DMS53 treated with DMSO at 0.1 percent for 48 hours (cell line): ENCODE results near the gene GRB2.
A peak's percentile ranks its signal among the peaks of the same experiment; 100 is the strongest.
"Not testable (repeated sequence)": the region's sequence is repeated elsewhere in the genome, so short reads cannot be mapped to it uniquely, and the experiment has no call there.

Source experiments
- DNase-seq: peaks from one replicate; lab custom pipeline; 2025; ENCODE audit not compliant: unreplicated experiment; lab: John Stamatoyannopoulos, UW

The GRB2 gene

DNA sequence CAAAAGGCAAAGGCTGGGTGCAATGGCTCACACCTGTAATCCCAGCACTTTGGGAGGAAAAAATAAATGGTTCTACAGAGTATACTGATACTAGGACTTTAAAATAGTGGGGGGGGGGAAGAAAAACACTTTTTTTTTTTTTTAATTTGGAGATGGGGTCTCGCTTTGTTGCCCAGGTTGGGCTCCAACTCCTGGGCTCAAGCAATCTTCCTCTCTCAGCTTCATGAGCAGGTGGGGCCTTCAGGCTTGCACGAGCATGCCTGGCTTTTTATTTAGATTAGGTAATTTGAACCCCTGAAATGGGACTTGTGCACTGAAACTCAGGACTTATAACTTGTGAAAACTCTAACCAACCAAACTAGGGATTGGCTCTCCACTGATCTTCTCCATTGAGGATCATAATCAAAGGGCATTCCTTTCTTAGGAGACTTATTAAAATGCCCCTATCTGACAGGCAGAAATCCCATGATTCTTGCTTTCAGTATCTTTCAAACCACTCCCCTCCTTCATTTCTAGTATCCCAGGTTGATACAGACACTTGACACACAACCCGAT is 16.9 kb downstream of the GRB2 start:
- no peak for DNase-seq

DNA sequence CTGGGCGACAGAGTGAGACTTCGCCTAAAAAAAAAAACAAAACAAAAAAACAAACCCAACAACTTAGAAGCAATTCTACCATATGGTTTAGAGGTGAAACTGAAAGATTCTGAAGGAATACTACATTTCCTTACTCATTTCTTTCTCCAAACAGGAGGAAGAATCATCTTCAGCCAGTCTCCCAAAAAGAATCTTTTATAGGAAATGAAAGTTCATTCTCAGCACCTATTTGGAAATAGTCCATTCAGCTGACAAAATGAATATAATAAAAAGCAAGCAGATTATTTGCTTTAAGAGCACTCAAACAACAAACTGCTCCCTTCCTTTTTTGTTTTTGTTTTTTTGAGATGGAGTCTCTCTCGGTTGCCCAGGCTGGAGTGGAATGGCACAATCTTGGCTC is 17.7 kb downstream of the GRB2 start:
- DNase-seq, result no peak

DNA sequence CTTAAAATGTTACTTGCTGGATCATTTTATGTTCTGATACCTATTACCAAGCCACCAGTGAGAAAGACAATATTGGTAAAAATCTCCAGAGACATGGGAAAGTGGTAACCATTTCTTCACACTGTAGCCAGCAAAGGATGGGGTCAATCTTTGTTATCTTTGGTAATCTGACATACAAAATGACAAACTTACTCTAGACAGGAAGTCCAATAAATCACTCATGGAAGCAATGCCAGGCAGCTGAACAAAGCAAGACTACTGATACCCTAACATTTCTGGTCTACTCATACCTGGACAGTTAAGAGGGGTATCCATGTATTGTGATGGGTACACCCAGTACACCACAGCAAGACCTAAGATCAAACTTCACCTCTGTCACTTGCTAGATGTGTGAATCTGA is 19.0 kb downstream of the GRB2 start:
- no peak for DNase-seq

DNA sequence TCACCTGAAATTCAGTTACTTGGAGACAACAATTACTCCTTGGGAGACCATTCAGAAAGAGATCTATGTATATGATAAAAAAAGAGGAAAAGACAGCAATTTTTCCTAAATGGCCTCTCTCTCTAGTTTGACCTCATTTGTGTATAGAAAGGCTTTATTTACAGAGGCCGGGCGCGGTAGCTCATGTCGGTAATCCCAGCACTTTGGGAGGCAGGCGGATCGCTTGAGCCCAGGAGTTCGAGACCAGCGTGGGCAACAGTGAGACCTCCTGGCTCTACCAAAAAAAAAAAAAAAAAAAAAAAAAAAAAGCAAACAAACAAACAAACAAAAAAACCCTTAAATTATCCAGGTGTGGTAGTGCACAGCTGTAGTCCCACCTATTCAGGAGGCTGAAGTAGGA is 20.7 kb downstream of the GRB2 start:
- no peak for DNase-seq

DNA sequence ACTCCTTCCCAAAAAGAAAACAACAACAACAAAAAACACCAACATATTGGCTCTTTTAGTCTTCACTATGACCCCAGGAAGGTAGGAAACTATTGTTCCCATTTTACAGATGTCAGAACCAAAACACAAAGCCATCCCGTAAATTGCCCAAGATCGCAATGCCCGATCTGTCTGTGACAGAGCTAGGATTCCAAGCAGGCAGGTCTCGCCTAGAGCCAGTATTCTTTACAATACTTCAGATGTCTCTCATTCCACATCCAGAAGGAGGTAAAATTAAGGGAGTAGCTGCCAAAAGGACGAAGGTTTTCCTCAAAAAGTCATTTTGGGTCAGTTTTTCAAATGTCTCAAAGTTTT is 21.7 kb downstream of the GRB2 start:
- no peak for DNase-seq

DNA sequence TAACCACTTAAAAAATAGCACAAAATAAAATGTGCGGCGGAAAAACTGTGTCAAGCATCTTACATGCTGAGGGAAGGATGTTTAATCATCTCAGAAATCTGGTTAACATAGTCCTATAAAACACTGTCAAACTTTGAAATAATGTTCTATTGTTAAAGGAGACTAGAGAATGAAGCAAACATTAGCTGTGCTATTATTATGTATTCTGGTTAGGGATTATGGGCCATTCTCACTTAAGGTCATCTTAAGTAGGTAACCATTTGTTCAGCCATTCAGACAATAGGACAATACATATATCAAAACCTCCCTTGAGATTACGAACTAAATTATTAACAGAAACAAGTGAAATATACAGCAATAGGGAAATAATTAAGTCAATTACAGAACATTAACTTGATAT is 24.7 kb downstream of the GRB2 start:
- DNase-seq, result no peak

DNA sequence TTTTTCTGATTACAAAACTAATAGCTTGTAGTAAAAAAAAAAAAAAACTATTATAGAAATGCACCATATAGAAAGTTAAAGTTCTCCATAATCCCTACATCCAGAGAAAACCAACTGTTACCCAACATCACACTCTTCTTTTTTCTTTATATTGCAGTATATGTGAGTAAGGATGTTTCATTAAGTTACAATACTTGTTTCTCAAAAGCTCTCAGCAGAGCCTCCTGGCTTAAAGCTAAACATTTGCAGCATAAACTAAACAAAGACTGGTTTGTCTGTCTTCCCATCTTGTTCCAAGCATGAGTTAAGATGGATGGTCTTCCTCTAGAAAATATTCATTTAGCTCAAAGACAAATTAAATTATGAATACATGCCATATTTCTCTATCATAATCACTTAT is 25.2 kb downstream of the GRB2 start:
- DNase-seq, result no peak

DNA sequence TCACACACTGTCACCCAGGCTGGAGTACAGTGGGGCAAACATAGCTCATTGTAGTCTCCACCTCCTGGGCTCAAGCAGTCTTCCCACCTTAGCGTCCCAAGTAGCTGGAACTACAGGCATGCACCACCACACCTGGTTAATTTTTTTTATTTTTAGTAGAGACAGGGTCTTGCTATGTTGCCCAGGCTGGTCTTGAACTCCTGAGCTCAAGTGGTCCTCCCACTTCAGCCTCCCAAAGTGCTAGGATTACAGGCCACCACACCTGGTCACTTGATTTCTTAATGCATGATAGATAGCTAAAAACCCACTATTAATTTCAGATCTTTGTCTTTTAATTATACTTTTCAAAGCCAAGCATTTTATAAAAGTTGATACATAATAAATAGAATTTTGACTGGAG is 26.1 kb downstream of the GRB2 start:
- DNase-seq, result not testable (repeated sequence)

DNA sequence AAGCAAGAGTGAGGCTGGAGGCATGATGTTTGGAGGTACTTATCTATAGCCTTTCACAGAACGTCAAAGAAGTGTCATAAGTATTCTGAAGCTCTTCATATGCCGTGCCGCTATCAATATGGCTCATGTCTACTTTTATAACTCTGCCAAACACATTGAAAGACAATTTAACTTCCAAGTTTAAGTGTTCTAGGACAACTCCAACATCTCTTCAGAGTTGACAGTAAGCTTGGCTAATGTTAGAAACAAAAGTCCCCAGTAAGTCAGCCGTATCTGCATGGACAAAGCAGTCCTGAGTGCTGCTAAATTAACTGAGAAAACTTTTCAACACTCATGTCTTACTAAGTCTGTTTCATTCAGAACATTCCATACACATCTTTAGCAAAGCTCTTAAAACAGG is 32.2 kb downstream of the GRB2 start:
- no peak for DNase-seq

DNA sequence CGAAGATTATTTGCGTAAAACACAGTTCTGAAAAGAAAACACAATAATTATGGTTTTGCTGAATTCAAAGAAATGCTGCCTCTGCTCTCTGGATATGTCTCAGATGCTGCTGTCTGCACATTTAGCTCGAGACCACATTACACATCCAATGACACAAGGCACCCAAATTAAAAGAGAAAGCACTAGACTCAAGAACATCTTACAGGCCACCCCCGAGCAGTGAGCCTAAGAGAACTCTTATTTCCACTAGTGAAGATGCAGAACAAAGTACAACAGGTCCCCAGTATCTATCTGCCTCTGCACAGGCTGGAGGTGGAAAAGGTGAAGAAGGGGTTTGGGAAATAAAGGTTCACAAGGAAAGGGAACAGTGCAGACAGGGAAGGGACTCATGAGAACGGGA is 33.5 kb downstream of the GRB2 start:
- no peak for DNase-seq

DNA sequence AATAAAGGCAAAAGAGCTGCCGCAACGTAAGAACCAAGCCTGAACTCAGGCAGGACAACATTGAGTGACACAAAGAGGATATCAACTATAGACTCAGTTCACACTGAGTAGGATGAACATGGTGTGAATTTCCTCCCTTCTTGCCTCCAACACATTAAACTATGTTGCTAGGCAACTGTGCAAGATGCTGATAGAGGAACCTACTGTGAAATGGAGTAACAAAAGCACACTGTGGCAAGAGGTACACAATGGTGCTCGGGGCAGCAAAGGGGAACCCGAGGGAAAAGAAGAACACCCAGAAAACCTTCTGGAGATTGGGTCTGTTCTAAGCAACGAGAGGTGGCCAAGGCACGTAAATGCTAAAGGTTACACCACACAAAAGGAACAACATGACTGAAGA is 34.1 kb downstream of the GRB2 start:
- no peak for DNase-seq

DNA sequence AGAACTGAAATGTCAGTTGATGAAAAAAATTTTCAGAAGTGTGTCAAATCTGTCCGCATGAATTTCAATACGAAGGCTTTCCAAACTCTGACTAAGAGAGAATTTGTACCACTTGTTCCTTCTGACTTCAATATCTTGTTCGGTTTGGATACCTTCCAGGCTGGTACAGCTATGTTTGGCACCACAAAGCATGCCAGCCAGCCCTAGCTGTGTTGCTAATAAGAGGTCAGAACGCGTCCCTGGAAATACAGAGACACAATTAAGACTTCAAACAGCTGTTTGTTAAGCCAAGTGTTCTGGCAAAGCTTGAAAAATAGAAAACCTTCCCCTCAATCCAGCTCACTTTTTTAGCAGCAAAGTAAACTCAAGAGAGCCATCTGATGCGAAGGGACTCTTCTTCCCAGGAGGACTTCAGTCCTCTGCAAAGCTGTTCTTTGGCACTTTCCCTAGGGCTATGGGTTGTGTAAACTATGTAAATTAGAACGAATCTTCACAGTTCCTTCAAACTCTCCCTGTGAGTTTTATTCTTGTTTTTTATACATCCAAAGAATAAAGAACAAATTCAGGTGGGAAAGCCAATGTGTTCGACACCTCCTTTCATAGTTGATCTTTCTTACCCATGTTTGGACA is 35.1 kb downstream of the GRB2 start:
- no peak for DNase-seq

DNA sequence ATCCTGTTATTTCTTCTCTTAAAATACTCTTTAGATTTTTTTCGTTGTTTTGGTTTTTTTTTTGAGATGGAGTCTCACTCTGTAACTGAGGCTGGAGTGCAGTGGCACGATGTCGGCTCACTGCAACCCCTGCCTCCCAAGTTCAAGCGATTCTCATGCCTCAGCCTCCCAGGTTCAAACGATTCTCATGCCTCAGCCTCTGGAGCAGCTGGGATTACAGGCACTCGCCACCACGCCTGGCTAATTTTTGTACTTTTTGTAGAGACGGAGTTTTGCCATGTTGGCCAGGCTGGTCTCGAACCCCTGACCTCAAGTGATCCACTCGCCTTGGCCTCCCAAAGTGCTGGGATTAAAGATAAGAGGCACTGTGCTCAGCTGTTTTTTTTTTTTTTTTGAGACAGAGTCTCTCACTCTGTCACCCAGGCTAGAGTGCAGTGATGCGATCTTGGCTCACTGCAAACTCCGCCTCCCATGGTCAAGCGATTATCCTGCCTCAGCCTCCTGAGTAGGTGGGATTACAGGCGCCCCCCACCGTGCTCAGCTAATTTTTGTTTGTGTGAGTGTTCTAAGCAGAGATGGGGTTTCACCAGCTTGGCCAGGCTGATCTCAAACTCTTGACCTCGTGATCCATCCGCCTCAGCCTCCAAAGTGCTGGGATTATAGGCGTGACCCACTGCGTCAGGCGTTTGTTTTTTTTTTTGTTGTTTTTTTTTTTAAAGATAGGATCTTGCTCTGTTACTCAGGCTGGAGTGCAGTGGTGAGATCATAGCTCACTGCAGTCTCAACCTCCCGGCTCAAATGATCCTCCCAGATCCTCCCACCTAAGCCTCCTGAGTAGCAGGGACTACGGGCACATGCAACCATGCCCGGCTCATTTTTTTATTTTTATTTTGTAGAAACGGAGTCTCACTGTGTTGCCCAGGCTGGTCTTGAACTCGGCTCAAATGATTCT is 37.4 kb downstream of the GRB2 start:
- not testable (repeated sequence) for DNase-seq

DNA sequence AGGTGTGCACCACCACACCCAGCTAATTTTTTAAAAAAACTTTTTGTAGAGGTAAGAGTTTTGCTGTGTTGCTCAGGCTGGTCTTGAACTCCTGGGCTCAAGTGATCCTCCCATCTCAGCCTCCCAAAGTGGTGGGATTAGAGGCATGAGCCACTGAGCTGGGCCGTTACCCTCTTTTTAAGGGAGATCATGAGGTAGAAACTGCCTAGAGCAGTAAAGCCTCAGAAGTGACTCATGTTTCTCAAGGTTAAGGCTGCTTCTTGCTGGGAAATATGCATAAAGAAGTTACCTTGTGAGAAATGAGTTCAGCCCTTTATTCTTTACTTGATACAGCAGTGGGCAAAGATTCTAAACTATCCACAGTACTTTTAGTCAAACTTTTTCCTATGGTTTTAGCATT is 38.2 kb downstream of the GRB2 start:
- no peak for DNase-seq

DNA sequence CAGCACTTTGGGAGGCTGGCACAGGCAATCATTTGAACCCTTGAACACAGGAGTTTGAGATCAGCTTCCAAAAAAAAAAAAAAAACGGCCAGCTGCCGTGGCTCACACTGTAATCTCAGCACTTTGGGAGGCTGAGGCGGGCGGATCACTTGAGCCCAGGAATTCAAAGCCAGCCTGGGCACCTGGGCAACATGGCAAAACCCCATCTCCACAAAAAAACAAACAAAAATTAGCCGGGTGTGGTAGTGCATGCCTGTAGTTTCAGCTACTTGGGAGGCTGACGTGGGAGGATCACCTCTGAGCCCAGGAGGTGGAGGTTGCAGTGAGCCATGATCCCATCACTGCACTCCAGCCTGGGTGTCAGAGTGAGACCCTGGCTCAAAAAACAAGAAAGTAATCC is 39.0 kb downstream of the GRB2 start:
- DNase-seq, result no peak

DNA sequence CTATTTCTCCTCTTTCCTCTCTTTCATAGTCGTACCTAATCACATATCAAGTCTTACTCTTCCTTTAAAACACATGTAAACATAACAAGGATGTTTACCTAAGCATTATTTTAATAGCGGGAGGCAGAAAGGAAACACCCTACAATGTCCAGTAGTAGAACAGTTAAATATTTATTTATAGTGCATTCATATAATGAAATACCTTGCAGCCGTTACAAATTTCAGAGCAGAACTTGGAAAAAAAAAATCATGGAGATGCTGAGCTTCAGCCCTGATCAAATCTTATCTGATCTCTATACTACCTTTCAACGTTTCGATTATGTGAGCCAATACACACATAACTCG is 39.6 kb downstream of the GRB2 start:
- DNase-seq, result peak; percentile 8

DNA sequence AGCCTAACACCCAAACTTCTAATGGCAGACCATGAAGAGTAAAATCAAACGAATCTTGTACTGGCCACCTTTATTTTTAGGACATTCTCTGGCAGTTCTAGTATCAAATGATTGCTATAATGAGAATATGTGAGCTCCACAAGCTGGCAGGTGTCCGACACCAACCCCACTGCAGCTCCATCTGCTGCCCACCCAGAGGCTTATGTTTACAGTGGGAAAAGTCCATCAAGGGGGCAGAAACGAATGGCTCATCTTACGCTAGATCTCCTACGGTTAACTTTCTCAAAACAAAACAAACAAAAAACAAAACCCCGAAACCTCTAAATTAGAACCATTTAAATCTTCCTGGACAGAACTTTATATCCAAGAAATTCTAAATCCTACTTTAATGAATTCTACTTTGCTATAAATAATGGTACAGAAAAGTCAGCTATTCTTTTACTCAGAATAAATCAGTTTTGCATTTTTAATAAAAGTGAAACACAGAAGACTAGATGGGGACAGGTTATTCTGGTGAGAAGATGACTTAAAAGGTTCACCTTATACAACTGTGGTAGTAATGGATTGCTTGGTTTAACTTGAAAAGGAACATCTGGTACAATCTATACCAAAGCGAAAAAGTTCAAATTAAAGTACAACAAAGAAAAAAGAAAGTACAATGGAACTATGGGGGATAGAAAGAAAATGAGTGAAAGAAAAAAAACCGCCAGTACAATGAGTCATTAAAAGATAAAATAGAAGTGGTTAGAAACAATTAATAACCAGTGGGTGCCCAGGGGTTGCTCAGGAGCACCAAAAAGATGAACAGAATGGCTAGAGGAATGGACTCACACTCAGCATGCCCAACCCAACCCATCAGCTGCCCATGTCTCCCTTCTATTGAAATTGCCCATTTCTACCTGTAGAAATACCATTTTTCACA is 40.2 kb downstream of the GRB2 start:
- no peak for DNase-seq

DNA sequence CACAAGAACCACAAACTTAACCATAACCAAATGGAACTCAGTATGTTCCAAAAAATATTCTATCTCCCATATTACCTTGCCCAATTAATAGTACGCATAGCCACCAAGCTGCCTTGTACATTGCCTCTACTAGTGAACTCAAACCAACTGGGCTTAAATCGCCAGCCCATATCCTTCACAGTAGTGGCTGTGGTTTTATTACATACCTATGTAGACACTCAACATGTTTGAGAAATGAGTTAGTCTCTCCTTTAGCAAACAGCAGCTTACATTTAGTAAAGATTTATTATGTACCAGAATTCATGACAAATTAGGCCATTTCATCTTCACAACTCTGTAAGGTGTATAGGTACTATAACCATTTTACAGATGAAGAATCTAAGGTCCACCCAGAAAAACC is 41.4 kb downstream of the GRB2 start:
- no peak for DNase-seq

DNA sequence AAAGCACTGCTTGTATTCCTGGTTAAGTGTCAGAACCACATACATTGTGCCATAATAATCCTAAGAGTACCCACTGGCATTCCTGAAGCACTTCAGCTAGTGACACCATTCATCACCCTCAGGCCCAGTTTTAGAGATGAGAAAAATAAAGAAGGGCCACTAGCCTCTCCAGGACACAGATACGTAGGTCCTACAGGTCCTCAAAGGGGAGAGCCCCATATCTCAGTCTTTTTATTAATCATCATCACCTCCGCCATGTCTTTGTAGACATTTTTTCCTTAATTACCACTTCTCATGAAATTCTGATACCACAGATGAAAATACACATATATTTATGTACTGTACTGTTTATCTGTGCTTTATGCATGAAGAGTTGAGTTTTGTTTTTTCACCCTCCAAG is 43.5 kb downstream of the GRB2 start:
- no peak for DNase-seq

DNA sequence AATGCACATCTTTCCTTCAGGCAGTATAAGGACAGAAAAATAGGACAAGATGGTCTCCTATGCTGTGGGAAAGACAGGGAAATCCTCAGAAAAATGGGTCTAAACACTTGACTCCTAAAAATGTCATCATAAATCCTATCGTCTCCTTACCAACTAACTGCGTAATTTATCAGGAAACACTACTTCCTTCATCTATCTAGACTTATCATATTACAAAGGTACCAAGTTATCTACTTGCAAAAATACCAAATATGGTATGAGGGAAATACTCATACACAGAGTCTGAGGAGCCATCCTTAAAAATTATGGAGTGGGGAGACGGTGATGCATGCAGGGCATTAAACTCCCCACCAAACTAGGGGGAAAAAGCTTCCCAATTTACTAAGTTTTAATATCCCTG is 44.1 kb downstream of the GRB2 start:
- DNase-seq, result no peak

DNA sequence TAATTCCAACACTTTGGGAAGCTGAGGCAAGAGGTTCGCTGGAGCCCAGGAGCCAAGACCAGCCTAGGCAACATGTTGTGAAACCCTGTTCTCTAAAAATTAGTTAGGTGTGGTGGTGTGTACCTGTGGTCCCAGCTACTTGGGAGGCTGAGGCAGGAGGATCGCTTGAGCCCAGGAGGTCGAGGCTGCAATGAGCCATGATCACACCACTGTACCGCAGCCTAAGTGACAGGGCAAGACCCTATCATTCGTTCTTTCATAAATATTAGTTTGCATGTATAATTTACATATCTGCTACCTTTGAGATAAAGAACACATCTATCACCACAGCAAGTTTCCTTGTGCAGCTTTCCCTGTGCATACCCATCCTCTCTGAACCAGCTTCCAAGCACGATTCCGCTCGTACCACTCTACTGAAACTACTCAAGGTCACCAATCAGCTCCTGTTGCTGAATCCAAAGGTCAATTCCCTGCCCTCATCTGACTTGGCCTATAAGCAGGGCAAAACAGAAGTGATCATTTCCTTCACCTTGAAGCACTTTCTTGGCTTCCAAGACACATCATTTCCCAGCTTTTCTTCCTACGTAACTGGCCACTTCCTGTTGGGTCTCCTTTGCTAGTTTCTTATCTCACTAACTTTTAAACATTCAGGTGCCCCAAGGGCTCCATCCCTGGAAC is 49.1 kb downstream of the GRB2 start:
- DNase-seq, result no peak
